Liver (tissue), 9 donors: Measurements from ENCODE around the gene PLXND1. TPM values are rescaled to one million over a fixed set of nuclear protein-coding genes. Genes with fewer than 3 reads are reported as not detected.

ENCODE experiments used
- DNase-seq: peaks from one replicate; pipeline ENCODE4 v3.0.0-alpha.2; 2017; ENCODE audit warnings: low spot score
- H3K27ac ChIP-seq, 2 donors: one replicate each; pipeline ENCODE4 v1.7.0; 2013; ENCODE audit warnings: inconsistent platforms in 2 of 2, low read length in 2 of 2, control low read depth in 1 of 2, low read depth in 1 of 2, mild to moderate bottlenecking in 1 of 2
- H3K27me3 ChIP-seq, 4 donors: one replicate each; pipeline versions ENCODE4 v1.6.1 to v1.7.0; 2013; ENCODE audit warnings: low read length in 3 of 4, inconsistent platforms in 1 of 4, mild to moderate bottlenecking in 1 of 4, moderate library complexity in 1 of 4; ENCODE audit not compliant: control insufficient read depth in 4 of 4, insufficient read depth in 4 of 4
- H3K36me3 ChIP-seq, 4 donors: one replicate each; pipeline versions ENCODE4 v1.6.1 to v1.7.0; 2013; ENCODE audit warnings: low read length in 3 of 4, mild to moderate bottlenecking in 3 of 4, low read depth in 1 of 4, moderate library complexity in 1 of 4; ENCODE audit not compliant: control insufficient read depth in 4 of 4, insufficient read depth in 3 of 4
- H3K4me1 ChIP-seq, 4 donors: one replicate each; pipeline versions ENCODE4 v1.6.1 to v1.7.0; 2013; ENCODE audit warnings: low read length in 3 of 4, mild to moderate bottlenecking in 3 of 4, moderate library complexity in 1 of 4; ENCODE audit not compliant: control insufficient read depth in 4 of 4, insufficient read depth in 4 of 4
- H3K4me3 ChIP-seq, 3 donors: one replicate each; pipeline versions ENCODE4 v1.6.1 to v1.7.0; 2013; ENCODE audit warnings: low read length in 3 of 3, control low read depth in 1 of 3, low read depth in 1 of 3, mild to moderate bottlenecking in 1 of 3
- H3K9ac ChIP-seq, 2 donors: one replicate each; pipeline ENCODE4 v1.7.0; 2013; ENCODE audit warnings: low read length in 2 of 2, mild to moderate bottlenecking in 2 of 2, moderate library complexity in 2 of 2, control low read depth in 1 of 2, low read depth in 1 of 2
- H3K9me3 ChIP-seq, 4 donors: one replicate each; pipeline versions ENCODE4 v1.6.1 to v1.7.0; 2013; ENCODE audit warnings: low read length in 3 of 4; ENCODE audit not compliant: control insufficient read depth in 4 of 4
- ATF3 ChIP-seq: IDR thresholded peaks from 2 replicates; pipeline ENCODE4 v1.6.1; 2016; ENCODE audit warnings: antibody characterized with exemption
- CTCF ChIP-seq: fragments of 150-350 bp; IDR thresholded peaks from 2 replicates; pipeline ENCODE4 v1.5.1; 2017; ENCODE audit warnings: improper control_type of control experiment, low read depth, low read length; ENCODE audit not compliant: missing input control
- FOXA1 ChIP-seq: IDR thresholded peaks from 2 replicates; pipeline ENCODE4 v1.6.1; 2016; ENCODE audit warnings: antibody characterized with exemption
- FOXA2 ChIP-seq: IDR thresholded peaks from 2 replicates; pipeline ENCODE4 v1.6.1; 2016; ENCODE audit warnings: antibody characterized with exemption
- HNF4A ChIP-seq, 2 donors: conservative IDR thresholded peaks; 2 replicates each; pipeline ENCODE4 v1.6.1; 2016; ENCODE audit warnings: antibody characterized with exemption in 2 of 2, mild to moderate bottlenecking in 2 of 2
- HNF4G ChIP-seq: IDR thresholded peaks from 2 replicates; pipeline ENCODE4 v1.6.1; 2016; ENCODE audit warnings: antibody characterized with exemption
- JUND ChIP-seq, 2 donors: IDR thresholded peaks; 2 replicates each; pipeline ENCODE4 v1.6.1; 2016; ENCODE audit warnings: antibody characterized with exemption in 2 of 2
- MAX ChIP-seq: IDR thresholded peaks from 2 replicates; pipeline ENCODE4 v1.6.1; 2016; ENCODE audit warnings: antibody characterized with exemption
- NR2F2 ChIP-seq: IDR thresholded peaks from 2 replicates; pipeline ENCODE4 v1.6.1; 2016; ENCODE audit warnings: antibody characterized with exemption
- REST ChIP-seq: IDR thresholded peaks from 2 replicates; pipeline ENCODE4 v1.6.1; 2016; ENCODE audit warnings: antibody characterized with exemption, mild to moderate bottlenecking
- RXRA ChIP-seq, 2 donors: IDR thresholded peaks; 2 replicates each; pipeline ENCODE4 v1.6.1; 2017 to 2018; ENCODE audit warnings: antibody characterized with exemption in 2 of 2, mild to moderate bottlenecking in 1 of 2
- TAF1 ChIP-seq: conservative IDR thresholded peaks from 2 replicates; pipeline ENCODE4 v1.6.1; 2016; ENCODE audit warnings: antibody characterized with exemption, mild to moderate bottlenecking
- YY1 ChIP-seq: IDR thresholded peaks from 2 replicates; pipeline ENCODE4 v1.6.1; 2016; ENCODE audit warnings: antibody characterized with exemption, mild to moderate bottlenecking
- ZBTB33 ChIP-seq: IDR thresholded peaks from 2 replicates; pipeline ENCODE4 v1.6.1; 2016; ENCODE audit warnings: antibody characterized with exemption
- WGBS: extraction: QIAGEN DNeasy Blood & Tissue Kit; methylation state at CpG from one replicate; pipeline ENCODE4 v1.1.7; 2013; 5-methylcytosine and 5-hydroxymethylcytosine counted together
- polyA plus RNA-seq, 2 donors: library from polyadenylated mRNA; stranded (reverse) in 1 of 2; unstranded in 1 of 2; fragments of 200-250 nt in 1 of 2; fragments of >200 nt in 1 of 2; fragmentation: Nextera tagmentation in 1 of 2; extraction: Ambion mirVana in 1 of 2; gene quantifications; one replicate each; pipeline versions ENCODE4 v1.2.1 to v1.2.3, GENCODE V29; 2013 to 2015
- total RNA-seq, 2 donors: library from RNA; depleted of rRNA; stranded (reverse); fragments of >200 nt; gene quantifications; one replicate each; pipeline ENCODE4 v1.2.3, GENCODE V29; 2014
- donor health status: healthy.
- donor health status: healthy.
- donor health status: healthy.
- donor health status: healthy.
- donor health status: healthy.

PLXND1 gene
- total and polyA plus RNA-seq, 4 donors = 10.4 to 50.2 (median 32.8) TPM

- Histone ChIP-seq H3K9me3 (no peaks in the 10 kb centered on the region), H3K27ac (no peak overlapping the region), H3K9ac (no peak overlapping the region), H3K27me3 (no peaks in the 10 kb centered on the region), H3K4me1 (peaks cover 4 to 20% (median 14%) of the 10 kb centered on the region in 4 donors), H3K4me3 (no peak overlapping the region), H3K36me3 (peaks cover 0 to 3% (median under 1%) of the 10 kb centered on the region in 4 donors)
- 95% methylated on average over 10 of the region's 10 CpGs for WGBS
- no peak for TF ChIP-seq FOXA1
- no peak for TF ChIP-seq HNF4A (conservative IDR thresholded peaks at IDR 0.05)
- no peak for TF ChIP-seq FOXA2
- TF ChIP-seq JUND (IDR thresholded peaks at IDR 0.05) = no peak
- no peak for TF ChIP-seq NR2F2
- TF ChIP-seq MAX = no peak
- no peak for TF ChIP-seq TAF1
- TF ChIP-seq YY1 = no peak
- no peak for DNase-seq
Measured at GRCh38 chr3:129579991-129580390, 26.5 kb downstream of the PLXND1 start.

- no peak overlapping the region for H3K9ac ChIP-seq
- no peak overlapping the region for H3K4me3 ChIP-seq
- H3K27ac ChIP-seq = no peak overlapping the region
- TF ChIP-seq YY1 = no peak
- no peak for TF ChIP-seq HNF4A (conservative IDR thresholded peaks at IDR 0.05)
- TF ChIP-seq CTCF = no peak
- TF ChIP-seq MAX = no peak
- no peak for TF ChIP-seq ZBTB33
- no peak for TF ChIP-seq JUND (IDR thresholded peaks at IDR 0.05)
- TF ChIP-seq NR2F2 = no peak
- no peak for TF ChIP-seq ATF3
- no peak for TF ChIP-seq HNF4G
- no peak for TF ChIP-seq FOXA2
- no peak for TF ChIP-seq RXRA (IDR thresholded peaks at IDR 0.05)
- TF ChIP-seq REST = no peak
- 73% methylated on average over 21 of the region's 21 CpGs for WGBS
- no peaks in the 10 kb centered on the region for H3K27me3 ChIP-seq
- H3K9me3 ChIP-seq = no peaks in the 10 kb centered on the region
- H3K36me3 ChIP-seq = peaks cover 0 to 3% (median under 1%) of the 10 kb centered on the region in 4 donors
- H3K4me1 ChIP-seq = peaks cover 4 to 20% (median 14%) of the 10 kb centered on the region in 4 donors
- no peak for DNase-seq
Measured at GRCh38 chr3:129577925-129578786, 28.3 kb downstream of the PLXND1 start.
